ENCODE data around the gene OGFOD1. TPM values are rescaled to one million over a fixed set of nuclear protein-coding genes. Genes with fewer than 3 reads are reported as not detected.
A peak's percentile ranks its signal among the peaks of the same experiment; 100 is the strongest.

The OGFOD1 gene
- total RNA-seq, 6 experiments from 2014 or later = 12.2 to 32.0 (median 17.4) TPM

DNA sequence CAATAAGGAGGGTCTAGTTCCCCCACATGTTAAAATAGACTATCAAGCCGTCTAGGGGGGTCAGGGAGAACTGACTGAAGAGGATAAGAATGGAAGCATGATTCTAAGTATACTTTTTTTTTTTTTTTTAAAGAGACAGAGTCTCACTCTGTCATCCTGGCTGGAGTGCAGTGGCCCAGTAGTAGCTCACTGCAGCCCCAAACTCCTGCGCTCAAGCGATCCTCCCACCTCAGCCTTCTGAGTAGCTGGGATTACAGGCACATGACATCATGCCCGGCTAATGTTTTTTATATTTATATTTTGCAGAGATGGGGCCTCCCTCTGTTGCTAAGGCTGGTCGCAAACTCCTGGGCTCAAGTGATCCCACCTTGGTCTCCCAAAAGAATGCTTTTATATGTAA is 40.2 kb upstream of the OGFOD1 start:
- H3K4me3 ChIP-seq = no peak overlapping the region
- peaks cover 0 to 31% (median 15%) of the 10 kb centered on the region in 4 donors for H3K4me1 ChIP-seq
- ATAC-seq (no peak), DNase-seq (no peak)
- 64% methylated on average over 5 of the region's 5 CpGs for WGBS (ENCODE audit: insufficient coverage, low coverage, low lambda C conversion rate, missing lambda C conversion rate)
- H3K27ac ChIP-seq = no peak overlapping the region
- no peaks in the 10 kb centered on the region for H3K27me3 ChIP-seq
- intact Hi-C loops (cut with DNase I) = no loop called here
- peaks cover 0 to 2% (median 0%) of the 10 kb centered on the region in 4 donors for H3K9me3 ChIP-seq
- peaks cover 0 to 8% (median 4%) of the 10 kb centered on the region in 4 donors for H3K36me3 ChIP-seq
- TF ChIP-seq POLR2A (IDR thresholded peaks at IDR 0.05) = no peak
- TF ChIP-seq, protein P1, sequence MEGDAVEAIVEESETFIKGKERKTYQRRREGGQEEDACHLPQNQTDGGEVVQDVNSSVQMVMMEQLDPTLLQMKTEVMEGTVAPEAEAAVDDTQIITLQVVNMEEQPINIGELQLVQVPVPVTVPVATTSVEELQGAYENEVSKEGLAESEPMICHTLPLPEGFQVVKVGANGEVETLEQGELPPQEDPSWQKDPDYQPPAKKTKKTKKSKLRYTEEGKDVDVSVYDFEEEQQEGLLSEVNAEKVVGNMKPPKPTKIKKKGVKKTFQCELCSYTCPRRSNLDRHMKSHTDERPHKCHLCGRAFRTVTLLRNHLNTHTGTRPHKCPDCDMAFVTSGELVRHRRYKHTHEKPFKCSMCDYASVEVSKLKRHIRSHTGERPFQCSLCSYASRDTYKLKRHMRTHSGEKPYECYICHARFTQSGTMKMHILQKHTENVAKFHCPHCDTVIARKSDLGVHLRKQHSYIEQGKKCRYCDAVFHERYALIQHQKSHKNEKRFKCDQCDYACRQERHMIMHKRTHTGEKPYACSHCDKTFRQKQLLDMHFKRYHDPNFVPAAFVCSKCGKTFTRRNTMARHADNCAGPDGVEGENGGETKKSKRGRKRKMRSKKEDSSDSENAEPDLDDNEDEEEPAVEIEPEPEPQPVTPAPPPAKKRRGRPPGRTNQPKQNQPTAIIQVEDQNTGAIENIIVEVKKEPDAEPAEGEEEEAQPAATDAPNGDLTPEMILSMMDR (IDR thresholded peaks at IDR 0.05) = no peak

DNA sequence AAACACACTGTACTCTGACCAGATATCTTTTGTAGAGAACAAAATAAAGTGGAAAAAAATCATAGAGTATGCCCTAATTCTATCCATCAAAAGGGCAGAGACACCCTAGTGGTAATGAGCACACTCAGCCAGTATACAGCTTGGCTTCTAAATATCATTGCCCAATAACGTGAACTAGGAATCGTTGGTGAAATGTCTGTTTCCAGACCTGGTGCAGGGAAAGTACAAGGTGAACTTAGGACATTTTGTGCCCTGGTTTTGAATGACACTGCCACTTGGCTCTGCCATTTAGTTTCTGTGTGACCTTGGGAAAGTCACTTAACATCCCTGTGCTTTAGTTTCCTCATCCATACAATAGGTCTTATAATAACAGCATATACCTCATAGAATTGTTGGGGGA is 39.7 kb upstream of the OGFOD1 start:
- peak; percentile 4 to 75 (median 30) for ATAC-seq
- Histone ChIP-seq H3K4me3 (no peak overlapping the region), H3K9me3 (peaks cover 0 to 2% (median 0%) of the 10 kb centered on the region in 4 donors), H3K27ac (no peak overlapping the region), H3K4me1 (peaks cover 0 to 35% (median 15%) of the 10 kb centered on the region in 4 donors), H3K27me3 (no peaks in the 10 kb centered on the region), H3K36me3 (peaks cover 0 to 8% (median 4%) of the 10 kb centered on the region in 4 donors)
- 51% methylated on average over 2 of the region's 2 CpGs for WGBS (ENCODE audit: insufficient coverage, low coverage, low lambda C conversion rate, missing lambda C conversion rate)
- TF ChIP-seq POLR2A (IDR thresholded peaks at IDR 0.05) = no peak
- TF ChIP-seq, protein P1 (IDR thresholded peaks at IDR 0.05) = peak in 1 of 4 donors; percentile 43
- intact Hi-C loops (cut with DNase I) = no loop called here
- no peak for DNase-seq

DNA sequence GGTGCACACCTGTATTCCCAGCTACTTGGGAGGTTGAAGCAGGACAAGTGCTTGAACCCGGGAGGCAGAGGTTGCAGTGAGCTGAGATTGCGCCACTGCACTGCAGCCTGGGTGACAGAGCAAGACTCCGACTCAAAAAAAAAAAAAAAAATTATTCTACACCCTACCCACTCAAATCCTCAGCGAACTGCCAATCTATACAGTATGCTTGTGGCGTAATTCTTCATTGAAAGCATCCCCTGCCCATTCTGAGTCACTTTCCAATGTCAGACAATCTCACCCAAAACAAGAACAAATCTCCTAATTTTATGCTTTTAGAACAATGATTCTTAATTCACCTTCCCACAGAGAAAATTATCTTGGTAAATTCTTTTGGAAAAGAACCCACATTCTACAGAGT is 38.0 kb upstream of the OGFOD1 start:
- H3K9me3 ChIP-seq = peaks cover 0 to 2% (median 0%) of the 10 kb centered on the region in 4 donors
- TF ChIP-seq POLR2A (IDR thresholded peaks at IDR 0.05) = no peak
- TF ChIP-seq, protein P1 (IDR thresholded peaks at IDR 0.05) = no peak
- intact Hi-C loops (cut with DNase I) = no loop called here
- no peaks in the 10 kb centered on the region for H3K36me3 ChIP-seq
- no peaks in the 10 kb centered on the region for H3K27me3 ChIP-seq
- DNase-seq = no peak
- peaks cover 0 to 22% (median 8%) of the 10 kb centered on the region in 4 donors for H3K4me1 ChIP-seq
- no peak for ATAC-seq
- no peak overlapping the region for H3K27ac ChIP-seq
- 72% methylated on average over 5 of the region's 5 CpGs for WGBS (ENCODE audit: insufficient coverage, low coverage, low lambda C conversion rate, missing lambda C conversion rate)
- no peak overlapping the region for H3K4me3 ChIP-seq

GRCh38 chr16:56414366-56414765 is 37.0 kb upstream of the OGFOD1 start:
- ATAC-seq = no peak
- Histone ChIP-seq H3K9me3 (peaks cover 0 to 2% (median 0%) of the 10 kb centered on the region in 4 donors), H3K36me3 (no peaks in the 10 kb centered on the region), H3K4me1 (peaks cover 0 to 14% (median 4%) of the 10 kb centered on the region in 4 donors), H3K27me3 (no peaks in the 10 kb centered on the region), H3K4me3 (no peak overlapping the region), H3K27ac (no peak overlapping the region)
- TF ChIP-seq, protein P1 (IDR thresholded peaks at IDR 0.05) = no peak
- no peak for TF ChIP-seq POLR2A (IDR thresholded peaks at IDR 0.05)
- no peak for DNase-seq
- intact Hi-C loops (cut with DNase I) = no loop called here
- WGBS (ENCODE audit: insufficient coverage, low coverage, low lambda C conversion rate, missing lambda C conversion rate) = 98% methylated on average over 5 of the region's 5 CpGs

Measured in right lobe of liver (tissue), 6 donors.